ENCODE results near the gene S100P. TPM values are rescaled to one million over a fixed set of nuclear protein-coding genes. Genes with fewer than 3 reads are reported as not detected.
"Not testable (repeated sequence)": the region's sequence is repeated elsewhere in the genome, so short reads cannot be mapped to it uniquely, and the experiment has no call there.

The S100P gene
- total RNA-seq, 1 donor from 2014 or later = 26.0 TPM

DNA sequence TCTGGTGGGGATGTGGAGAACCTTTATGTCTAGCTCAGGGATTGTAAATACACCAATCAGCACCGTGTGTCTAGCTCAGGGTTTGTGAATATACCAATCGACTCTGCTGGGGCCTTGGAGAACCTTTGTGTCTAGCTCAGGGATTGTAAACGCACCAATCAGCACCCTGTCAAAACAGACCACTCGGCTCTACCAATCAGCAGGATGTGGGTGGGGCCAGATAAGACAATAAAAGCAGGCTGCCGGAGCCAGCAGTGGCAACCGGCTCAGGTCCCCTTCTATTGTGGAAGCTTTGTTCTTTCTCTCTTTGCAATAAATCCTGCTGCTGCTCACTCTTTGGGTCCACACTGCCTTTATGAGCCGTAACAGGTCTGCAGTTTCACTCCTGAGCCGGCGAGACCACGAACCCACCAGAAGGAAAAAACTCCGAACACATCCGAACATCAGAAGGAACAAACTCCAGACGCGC, 20.5 kb upstream of the S100P start:
- not testable (repeated sequence) for DNase-seq

DNA sequence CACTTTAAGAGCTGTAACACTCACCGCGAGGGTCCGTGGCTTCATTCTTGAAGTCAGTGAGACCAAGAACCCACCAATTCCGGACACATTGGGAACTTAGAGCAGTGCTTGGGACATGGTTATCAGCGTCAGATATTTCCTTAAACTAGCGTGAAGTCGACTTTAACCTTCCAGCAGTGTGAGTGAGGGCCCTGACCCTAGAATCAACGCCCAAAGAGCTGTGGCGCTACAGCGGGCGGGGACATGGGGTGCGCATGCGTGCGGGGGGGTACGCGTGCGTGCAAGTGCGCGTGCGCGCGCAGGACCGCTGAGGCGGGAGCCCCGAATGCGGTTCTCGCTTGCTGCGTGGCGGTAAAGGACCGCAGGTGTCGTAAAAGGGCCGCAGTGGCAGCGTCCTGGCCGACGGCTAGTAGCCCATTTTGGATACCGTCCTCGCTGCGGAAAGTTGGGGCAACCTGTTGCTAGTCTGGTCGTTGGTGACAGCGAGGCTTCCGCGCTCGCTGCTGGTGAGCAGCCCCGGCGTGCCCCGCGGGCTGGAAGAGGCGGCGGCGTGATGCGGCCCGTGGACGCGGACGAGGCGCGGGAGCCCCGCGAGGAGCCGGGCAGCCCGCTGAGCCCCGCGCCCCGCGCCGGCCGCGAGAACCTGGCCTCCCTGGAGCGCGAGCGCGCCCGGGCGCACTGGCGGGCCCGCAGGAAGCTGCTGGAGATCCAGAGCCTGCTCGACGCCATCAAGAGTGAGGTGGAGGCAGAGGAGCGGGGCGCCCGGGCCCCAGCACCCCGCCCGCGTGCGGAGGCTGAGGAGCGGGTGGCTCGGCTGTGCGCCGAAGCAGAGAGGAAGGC, 19.8 kb upstream of the S100P start:
- DNase-seq = peak; percentile 87

DNA sequence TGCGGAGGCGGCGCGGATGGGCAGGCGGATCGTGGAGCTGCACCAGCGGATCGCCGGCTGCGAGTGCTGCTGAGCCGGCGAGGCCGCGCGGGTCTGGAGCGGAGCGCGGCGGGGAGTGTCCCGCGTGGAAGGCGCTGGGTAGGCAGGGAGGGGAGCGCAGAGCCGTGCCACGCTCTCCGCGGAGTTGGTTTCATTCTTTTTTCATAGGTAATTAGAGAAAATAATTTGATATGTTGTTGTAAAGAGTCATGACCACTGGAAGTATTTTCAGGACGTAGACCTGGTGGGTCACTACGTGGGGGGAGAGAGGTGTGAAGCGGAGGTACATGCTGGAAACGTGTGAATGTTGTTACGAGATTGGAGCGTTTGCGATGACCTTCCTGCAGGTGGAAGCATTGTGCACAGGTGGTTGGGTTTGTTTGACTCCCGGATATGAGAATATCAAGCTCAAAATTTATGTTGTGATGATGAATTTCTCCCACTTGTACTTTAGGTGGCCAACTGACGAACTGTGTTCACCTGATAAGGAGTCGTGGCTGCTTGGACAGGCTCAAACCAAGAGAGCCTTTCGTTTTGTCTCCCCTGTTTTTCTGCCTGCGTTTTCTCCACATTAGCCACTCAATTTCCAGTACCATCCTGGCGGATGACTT, 19.1 kb upstream of the S100P start:
- no peak for DNase-seq

DNA sequence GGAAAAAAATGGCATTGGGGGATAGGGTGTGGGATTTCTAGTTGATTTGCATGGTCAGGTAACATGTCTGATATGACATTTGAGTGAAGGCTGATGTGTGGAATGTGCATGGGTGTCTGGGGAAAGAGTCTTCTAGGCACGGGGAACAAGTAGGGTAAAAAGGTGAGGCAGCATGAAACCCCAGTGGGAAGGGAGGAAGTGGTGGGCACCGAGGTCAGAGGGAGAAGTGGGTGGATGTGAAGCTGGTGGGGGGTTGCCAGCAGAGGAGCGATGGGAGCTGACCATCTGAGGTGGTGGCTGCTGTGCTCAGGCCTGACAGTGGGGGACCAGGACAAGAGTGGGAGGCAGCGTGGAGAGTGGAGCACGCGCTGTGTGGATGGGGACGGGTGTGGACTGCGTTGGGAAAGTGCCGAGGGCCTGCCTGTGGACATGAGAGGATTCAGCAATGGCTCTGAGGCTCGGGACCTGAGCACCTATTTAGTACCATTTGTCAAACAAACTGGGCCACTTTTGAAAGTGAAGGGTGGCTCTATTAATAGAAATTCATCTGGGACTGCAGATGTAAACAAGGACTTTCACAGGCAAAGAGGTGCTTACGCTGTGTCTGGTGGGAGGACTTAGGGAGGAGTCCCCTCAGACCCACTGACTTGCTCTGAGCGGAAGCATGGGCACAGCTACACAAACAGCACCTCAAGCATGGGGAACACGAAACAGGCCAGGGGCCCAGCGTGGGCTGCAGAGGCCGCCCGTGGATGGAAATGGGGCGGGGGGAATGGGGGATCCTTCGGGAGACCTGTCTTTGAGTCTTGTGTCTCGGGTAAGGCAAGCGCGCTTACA, 16.7 kb upstream of the S100P start:
- no peak for DNase-seq

DNA sequence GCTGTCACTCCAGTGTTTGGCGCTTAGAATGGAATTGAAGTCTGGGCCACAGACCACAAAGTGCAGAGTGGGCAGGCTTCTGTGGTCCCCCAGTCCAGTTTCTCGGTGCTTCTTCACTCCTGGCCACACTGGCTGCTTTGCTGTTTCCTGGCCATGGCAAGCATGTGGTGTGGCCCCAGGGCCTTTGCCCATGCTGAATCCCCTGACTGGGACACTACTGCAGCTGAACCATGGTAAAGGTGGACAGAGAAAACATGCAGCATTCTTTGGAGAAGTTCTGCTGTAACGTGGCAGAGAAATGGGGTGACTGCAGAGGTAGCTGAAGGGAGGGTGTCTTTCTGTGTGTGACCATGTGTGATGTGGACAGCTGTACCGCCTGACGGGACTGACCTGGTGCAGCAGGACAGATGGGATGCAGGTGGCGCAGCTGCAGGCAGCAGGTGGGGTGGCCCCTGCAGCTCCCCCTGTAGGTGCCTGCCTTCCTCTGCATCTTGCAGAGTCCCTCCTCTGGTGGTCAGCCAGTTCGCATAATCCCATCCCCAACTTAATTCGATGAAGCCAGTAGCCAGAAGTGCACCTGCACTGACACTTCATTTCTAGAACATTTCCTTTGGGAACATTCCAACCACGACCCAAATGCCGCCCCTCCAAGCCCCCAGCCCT, 13.2 kb upstream of the S100P start:
- no peak for DNase-seq

DNA sequence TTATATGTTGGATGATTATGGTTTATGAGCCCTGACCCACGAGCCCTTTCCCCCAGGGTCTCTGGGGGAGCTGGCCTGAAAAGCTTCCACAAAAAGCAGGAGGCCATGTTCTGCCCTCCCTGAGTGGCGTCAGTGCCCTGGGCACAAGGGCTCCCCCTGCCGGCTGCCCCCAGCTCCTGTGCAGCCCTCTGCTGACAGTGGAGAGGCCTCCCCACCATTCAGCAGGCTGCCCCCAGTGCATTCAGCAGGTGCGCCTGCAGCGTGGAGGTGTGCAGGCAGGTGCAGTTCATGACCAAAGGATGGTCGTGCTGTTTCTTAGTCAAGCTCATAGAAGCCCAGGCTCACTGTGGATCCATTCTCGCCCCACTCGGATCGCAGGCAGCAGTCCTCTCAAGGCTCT, 12.5 kb upstream of the S100P start:
- no peak for DNase-seq

DNA sequence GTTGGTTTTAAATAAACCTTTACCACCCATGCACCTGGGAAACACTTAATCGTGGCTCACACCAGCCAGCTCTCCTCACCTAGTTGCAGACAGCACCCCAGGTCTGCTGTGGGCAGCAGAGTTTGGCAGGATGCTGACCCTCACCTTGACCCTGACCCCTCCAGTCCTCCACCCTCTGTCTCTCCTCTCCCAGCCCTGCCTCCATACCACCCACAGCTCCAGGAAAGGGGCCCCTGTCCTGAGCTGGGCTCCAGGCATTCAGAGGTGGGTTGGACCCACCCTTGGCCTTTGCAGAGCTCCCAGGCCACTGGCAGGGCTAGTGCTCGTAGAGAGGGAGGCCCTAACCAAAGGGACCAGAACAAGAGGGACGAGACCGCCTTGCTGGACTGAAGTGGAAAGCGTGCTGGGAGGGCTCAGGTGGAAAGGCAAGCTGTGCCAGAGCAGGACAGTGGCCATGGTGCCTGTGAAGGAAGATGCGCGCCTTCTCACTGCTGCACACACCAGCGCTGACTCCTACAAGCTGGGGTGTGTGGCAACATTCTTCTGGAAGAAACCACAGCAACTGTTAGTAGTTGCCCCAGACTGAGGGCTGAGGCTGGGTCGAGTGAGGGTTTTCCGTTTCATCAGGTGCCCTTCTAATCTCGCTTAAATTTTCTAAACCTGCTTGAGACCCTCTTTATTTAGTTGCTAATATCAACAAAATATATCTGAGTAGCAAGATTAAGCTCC, 10.7 kb upstream of the S100P start:
- no peak for DNase-seq

DNA sequence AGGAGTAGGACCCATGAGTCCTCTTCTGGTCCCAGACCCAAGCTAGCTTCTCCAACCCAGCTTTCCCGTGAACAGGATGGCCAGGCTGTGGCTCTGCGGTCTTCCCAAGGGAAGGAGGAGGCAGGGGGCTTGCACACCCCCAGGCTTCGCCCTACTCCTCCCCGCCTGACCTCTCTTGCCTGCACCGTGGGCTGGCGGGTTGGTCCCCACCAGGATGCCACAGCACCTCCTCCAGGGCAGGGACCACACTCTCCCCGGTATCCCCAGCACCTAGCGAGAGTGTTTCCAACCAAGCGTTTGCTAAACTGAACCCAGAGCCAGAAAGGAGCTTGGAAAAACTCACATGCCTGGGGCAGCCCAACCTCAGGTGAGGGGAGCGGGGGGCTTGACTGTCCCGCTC, 9.0 kb upstream of the S100P start:
- no peak for DNase-seq

DNA sequence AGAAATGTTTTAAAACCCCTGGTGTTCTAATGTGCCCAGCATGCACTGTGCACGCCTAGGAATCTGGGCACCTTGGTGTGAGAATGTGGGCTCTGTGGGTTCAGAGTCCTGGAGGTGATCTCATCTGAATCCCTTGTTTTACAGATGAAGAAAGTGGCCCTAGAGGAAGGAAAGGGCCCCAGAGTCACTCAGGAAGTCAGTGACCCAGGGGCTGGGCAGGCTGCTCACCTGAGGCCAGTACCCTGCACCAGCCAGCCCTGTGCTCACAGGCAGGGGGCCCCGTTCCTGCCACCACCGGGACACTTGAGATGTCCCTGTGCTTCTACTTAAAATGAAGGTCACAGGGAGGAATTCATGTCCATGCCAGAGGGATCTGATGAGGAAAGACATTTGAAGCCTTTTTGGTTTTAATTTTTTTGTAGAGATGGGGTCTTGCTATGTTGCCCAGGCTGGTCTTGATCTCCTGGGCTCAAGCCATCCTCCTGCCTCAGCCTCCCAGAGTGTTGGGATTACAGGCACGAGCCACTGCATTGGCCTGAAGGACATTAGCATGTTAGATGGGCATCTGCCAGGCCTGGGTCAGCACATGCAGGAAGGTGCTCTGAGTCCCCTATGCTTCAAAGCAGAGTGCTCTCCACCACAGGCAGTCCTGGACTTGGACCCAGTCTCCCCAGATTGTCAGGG, 7.4 kb upstream of the S100P start:
- no peak for DNase-seq

DNA sequence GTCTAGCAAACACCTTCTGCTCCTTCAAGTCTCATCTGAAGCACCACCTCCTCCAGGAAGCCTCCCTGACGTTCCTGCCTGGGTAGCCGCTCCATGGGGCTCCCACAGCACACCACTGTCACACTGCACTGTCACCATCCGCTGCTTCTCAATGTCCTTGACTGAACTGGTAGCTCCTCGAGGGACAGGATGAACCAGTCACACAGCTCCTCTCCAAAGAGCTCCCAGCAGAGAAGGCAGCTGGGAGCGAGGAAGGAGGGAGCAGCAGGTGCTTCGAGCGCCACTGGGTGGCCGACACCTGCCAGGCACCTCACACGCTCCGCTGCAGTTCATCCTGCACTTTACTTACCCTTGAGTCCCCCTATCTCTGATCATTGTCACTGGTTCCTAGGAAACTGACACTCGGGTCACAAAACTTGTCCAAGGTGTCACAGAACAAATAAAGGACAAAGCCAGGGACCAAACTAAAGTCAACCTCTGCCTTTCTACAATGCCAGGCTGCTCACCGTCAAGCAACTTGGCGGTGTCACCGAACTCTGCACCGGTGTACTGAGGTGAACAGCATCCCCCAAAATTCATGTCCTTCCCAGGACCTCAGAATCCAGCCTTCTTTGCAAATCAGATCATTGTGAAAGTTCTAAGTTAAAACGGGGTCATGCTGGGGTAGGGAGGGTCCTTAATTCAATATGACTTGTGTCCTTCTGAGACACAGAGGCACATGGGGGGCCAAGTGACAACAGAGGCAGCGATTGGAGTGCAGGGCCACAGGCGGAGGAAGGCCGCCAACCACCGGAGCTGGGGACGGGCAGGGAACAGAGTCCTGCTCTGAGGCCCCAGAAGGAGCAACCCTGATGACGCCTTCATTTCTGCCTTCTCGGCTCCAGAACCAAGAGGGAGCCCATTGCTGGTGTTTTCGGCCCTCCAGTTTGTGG, 5.5 kb upstream of the S100P start:
- DNase-seq = no peak

DNA sequence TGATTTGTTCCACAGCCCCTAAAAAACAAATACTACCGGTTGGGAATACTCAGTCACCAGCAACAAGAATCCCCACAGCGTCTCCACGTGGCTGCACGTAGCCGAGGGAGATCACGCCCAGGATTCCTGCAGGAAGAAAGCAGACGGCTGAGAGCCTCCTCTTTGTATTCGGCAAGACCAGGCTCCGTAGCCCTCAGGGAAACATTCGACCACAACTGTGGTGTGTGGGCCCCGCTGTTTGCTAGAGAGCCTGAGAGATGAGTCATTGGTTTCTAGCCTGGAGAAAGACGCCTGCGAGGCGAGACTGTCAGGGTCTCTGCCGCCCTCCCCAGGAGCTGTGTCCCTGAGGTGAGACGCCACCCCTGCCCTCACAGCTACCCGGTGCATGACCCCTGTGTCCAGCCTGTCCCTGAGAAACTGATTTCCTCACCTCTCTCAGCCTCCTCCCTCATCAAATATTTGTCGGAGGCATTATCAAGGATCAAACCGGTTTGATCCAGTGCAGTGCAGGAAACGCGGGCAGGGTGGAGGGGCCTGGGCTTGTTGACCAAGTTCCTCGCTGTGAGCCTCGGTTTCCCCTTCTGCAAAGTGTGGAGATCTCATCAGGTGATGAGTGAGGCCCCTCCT, 4.7 kb upstream of the S100P start:
- DNase-seq = peak; percentile 30

DNA sequence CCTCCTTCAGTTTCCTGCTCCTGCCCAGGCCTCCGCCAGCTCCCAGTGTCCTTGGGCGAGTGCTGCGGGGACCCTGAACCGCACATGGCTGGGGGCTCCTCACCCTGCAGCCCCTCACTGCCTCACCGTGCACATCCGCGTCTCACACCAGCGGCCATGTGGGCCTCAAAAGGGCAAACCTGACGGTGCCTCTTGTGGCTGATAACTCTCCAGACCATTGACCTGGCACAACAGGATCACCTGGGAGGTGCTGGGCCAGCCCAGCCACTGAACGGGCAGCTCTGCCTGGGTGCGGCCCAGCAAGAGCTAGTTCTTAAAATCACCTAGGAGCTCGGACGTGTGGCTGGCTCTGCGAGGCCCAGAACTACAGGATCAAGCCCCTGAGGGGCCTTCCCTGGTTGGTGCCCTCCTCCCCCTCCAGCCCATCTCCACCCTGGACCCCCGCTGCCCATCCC, 4.1 kb upstream of the S100P start:
- DNase-seq = no peak

DNA sequence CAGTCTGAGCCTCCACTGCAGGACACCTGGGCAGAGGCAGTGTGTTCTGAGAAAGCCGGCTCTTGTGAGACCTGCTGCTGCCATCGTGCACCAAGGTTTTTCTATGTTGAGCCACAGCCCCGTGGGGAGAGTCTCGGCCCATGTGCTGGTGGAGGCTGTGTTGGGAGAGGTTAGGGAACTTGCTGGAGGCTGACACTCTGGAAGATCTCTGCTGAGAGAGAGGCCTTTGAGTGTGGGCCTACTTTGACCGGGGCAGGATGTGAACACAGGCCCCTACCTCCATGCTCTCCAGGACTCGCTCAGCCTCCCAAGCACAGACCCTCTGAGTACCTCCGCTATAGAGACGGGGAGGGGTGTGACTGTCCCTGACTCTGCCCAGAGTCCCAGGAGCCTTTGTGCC, 1.3 kb upstream of the S100P start:
- no peak for DNase-seq

DNA sequence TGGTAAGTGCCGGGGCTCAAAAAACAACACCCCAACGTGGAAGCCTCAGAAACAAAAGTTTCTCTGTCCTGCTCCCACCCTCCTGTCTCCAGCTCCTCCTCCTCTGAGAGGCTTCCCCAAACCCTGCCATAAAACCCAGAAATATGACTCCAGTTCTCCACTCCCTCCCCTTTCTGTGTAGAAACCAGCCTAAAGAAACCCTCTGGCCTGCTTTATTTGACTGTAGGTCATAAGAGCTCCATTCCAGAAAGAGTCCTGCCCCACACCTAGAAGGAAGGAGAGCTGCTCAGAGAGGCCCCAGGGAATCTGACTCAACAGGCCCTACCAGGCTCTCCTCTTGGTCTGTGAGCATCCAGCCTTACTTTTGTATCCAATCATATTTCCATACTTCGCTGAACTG, 872 bp upstream of the S100P start:
- DNase-seq = peak; percentile 67

DNA sequence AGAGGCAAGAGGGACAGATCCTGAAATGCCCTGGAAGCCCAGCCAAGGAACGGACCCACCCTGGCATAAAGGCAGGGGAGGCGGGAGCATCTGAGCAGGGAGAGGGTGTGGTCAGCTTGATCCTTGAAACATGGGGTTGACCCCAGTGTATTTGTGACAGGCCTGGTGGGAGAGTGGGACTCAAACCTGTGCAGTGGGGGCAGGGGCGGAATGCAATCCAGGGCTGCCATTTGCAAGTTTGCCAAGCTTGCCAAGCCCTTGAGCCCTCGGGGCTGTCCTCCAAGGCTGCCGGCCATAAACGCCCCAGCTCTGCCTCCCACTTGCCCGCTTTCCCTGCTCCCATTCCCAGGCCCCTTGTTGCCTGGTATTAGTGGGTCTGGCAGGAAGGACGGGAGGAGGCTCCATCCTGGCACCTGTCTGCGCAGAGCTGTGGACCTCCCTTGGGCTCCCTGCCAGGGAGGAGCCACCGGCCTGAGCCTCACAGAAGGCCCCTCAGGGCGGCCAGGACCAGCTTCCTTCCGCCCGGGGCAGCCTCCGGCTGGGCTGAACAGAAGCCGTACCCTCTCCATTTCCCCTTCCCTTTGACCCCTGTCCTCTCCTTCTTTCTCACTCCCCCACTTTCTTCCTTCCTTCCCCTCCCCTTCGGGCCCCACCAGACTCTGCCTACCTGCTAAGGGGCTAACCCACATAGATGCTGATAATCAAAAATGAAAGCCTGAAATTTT, 661 bp downstream of the S100P start:
- DNase-seq = no peak

DNA sequence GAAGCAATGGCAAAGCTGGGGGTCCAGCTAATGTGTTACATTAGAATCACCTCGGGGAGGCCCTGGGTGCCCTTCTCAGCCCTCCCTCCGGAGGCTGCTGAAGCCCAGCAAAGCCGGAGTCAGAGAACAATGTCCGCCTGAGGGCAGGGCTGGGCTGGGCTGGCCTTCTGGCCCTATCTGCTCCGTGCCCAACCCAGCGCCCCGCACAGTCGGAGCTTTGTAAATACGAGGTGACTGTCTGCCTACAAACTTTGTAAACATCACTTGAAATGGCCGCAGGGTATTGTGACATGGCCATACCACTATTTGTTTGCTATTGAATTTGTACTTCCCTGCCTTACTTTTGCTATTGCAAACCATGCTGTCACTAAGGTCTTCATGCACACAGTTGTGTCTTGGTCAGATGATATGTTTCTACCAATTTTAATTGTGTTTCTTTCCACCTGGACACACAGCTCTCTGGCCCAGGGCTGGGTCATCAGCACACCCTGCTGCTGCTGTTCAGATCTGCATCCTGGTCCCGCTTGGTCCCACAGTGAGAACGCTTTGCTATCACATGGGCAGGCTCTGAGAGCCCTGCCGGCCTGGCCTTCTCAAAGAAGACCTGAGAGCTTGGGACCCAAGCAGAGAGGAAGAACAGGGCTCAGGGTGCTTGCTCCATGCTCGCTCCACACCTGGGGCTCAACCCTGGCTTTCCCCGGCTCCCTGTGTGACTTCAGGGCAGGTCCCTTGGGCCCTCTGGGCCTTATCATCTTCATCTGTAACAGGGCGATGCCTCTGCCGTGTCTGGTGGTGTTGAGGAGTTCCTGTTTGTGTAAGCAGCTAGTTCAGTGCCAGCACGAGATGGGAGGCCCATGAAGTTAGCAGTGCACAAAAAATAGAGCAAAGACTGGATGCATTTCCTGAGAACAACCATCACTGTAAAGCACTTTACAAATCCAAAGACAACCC, 2.3 kb downstream of the S100P start:
- DNase-seq = no peak

DNA sequence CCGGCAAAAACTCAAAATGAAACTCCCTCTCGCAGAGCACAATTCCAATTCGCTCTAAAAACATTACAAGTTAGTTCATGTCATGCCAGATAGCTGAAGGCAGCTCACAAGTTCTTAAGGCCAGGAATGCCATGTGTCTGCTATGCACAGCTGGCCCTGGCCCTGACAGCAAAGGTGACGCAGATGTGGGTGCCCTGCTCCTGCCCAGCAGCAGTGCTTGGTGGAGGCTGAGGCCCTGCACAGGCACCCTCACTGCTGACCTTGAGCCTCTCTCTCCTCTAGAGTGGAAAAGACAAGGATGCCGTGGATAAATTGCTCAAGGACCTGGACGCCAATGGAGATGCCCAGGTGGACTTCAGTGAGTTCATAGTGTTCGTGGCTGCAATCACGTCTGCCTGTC, 2.9 kb downstream of the S100P start:
- no peak for DNase-seq
